Left hindlimb (tissue), 1 donor: ENCODE results near the gene TECTB.
"Not testable (repeated sequence)": the region's sequence is repeated elsewhere in the genome, so short reads cannot be mapped to it uniquely, and the experiment has no call there.

ENCODE experiments used
- DNase-seq: peaks from one replicate; pipeline ENCODE4 v3.0.0-alpha.2; 2018

The TECTB gene

DNA sequence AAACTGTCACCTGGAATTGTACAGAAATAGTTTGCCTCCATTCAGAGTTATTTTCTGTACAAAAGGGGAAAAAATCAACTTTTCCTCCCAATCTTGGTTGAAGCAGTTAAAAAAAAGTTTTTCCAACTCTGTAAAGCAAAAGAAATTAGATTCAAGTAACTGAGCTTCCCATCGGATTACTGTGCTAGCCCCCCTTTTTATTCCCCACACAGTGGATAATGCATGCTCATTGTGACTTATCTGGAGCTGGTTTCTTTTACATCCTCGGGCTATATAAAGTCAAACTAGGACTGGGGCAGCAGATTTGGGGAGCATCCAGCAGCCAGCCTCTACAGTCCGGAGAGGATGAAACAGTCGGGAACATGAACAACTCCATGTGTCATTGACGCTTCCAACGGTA is at the start of gene TECTB:
TECTB (plus strand) TSS at position 301 of the 400 bp plus-strand sequence. CDS start 335 bp downstream, outside the sequence.
- no peak for DNase-seq

DNA sequence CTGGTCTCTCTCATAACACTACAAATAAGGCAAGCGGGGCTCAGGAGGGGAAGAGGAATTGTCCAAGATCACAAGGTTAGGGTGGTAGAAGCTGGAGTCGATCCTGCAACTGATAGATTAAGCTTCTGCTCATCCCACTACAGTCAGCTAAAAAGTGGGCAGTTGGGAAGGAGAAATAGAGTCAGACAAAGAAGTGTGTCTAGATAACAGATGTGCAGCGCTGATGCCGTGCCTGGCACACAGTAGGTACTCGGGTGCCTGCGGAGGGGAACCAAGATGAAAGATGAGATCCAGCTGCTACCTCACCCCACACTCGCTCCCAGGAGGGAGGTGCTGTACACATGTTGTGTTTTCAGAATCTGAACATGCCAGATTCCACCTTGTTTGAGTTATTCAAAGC is 48.1 kb upstream of the TECTB start:
- no peak for DNase-seq

DNA sequence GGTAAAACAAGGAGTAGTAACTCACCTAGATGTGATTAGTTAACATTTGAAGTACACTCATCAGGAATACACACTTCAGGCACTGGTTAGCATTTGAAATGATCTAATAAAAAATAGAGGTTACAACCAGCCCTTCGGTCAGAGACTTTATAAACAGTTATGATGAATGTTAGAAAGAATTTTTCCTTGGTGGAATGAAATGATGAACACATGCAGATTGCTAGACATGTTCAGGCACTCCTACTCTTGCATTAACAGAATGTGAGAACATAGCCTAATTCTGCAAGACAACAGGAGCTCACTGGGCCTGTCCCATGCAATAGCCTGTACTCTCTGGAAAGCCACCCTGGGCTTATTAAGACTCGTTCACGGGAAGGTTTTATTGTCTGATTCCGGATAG is 47.3 kb upstream of the TECTB start:
- no peak for DNase-seq

DNA sequence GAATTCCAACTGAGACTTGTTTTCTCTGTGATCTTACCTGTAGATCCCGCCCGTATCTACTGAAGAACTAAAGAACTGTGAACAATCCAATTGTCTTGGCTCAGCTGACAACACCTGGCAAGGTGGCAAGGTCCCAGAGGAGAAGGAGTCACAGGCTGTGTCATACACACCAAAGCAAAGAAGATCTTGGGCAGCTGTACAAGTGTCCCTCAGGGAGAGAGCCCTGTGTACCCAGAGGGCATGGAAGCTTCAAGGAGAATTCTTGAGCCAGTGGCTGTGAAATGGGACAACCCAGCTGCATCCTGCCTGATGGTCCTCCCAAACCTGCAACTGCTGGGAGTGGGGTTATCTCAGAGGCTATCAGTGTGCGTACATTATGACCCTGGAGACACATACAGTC is 46.7 kb upstream of the TECTB start:
- no peak for DNase-seq

DNA sequence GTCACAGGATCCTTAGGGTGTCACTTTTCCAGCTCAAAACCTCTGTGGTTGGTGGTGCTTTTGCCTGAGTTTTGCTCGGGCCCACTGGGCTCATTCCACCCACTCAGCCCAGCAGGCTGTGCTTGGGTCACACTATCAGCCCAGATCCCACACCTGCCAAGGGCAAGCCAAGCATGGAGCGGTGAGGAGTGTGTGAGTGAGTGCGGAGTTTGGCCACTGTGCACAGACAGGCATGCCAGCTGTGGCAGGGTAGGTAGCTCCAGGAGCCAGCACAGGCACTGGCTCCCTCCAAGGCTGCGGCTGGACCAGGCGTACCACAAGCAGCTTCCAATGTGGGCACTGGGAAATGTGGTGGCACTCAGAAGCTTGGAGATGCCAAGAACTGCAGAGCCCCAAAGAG is 43.9 kb upstream of the TECTB start:
- no peak for DNase-seq

DNA sequence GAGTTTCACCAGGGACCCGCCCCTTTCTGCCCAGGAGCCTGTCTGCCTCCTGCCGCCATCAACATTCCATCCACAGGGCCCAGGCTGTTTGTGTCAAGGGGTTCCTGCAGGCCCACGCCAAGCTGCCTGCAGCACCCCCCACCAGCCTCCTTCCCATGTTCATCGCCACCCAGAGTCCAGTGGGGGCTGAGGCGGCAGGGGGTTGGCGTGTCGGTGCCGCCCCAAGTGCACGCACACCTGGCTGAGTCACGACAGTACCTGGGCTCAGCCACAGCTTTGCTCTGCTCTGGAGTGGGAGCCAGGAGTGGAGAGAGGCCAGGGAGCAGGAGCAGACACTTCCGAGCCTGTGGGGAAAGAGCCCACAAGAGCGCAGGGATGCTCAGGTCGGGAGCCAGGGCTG is 42.8 kb upstream of the TECTB start:
- DNase-seq: no peak

DNA sequence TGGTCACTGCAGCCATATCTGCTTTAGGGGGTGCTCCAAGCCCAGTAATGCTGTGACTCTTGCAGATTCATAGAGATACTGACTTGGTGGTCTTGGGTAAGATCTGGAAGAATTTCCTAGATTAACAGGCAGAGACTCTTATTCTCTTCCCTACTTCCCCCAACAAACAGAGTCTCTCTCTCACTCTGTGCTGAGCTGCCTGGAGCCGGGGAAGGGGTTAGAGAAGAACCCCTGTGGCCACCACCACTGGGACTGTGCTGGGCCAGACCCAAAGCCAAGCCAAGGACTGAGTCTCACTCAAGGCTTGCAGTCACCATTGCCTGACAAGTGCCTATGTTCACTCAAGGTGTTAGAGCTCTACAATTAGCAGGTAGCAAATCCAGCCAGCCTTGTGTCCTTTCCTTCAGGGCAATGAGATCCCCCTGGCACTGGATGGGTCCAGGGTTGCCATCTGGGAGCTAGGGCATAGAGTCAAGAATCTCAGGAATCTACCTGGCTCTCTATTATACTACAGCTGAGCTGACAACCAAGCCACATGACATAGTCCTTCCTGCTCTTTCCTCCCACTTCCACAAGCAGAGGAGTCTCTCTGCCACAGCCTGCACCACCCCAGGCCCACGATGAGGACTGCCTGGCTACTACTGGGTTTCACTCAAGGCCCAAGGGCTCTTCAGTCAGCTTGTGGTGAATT is 41.4 kb upstream of the TECTB start:
- DNase-seq: no peak

DNA sequence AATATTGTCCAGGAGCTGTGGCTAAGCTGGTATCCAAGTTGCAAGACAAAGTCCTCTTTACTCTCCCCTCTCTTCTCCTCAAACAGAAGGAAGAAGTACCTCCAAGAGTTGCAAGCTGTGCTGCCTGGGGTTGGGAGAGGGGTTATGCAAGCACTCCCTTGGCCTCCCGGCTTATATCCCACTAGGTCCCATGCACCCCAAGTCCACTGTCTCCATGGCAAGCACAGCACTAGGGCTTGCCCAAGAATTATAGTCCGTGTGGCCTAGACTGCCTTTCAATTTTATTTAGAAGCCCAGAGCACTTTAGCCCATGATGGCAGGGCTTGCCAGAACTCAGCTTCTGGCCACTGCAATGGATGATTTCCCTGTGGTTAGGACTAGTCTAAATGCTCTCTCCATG is 40.4 kb upstream of the TECTB start:
- DNase-seq: no peak

DNA sequence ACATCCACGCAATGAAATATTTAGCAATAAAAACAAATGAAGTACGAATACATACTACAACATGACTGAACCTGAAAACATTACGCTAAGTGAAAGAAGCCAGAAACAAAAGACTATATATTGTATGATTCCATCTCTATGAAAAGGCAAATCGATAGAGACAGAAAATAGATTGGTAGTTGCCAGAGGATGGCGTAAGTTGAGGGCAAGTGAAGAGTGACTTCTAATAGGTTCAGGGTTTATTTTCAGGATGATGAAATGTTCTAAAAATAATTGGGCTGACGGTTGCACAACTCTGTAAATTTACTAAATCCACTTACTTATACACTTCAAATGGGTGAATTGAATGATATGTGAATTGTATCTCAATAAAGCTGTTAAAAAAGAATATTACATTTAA is 39.5 kb upstream of the TECTB start:
- no peak for DNase-seq

DNA sequence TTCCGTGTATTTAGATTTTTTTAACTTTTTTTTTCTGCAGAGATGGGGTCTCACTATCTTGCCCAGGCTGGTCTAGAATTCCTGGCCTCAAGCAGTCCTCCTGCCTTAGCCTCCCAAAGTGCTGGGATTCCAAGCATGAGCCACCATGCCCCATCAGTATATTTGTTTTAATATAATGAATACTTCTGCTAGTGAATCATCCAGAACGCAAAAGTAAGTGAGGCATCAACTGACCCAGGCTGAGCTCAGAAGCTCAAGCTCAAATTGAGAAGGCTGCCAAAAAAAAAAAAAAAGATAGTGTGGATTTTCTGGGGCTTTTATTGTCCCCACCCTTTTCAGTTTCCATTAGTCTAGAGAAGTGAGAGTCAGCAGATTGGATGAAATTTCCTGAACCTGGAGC is 39.0 kb upstream of the TECTB start:
- no peak for DNase-seq

DNA sequence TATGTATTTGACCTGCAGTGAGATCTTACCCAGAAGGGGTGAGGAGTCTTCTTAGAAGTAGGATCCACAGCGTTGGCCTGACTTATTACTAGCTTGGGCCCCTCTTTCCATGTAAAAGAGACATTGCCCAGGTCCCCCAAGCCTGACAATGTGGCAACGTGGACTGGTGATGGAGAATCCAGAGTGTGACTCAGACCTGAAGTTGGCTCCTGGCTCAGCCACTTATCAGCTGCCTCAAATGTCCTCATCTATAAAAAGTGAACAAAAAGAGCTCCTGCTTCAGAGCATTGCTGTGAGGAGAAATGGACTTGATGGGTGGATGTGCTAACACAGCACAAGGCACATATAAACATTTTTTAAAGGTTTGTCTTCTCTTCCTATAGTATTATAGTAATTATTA is 35.4 kb upstream of the TECTB start:
- no peak for DNase-seq

DNA sequence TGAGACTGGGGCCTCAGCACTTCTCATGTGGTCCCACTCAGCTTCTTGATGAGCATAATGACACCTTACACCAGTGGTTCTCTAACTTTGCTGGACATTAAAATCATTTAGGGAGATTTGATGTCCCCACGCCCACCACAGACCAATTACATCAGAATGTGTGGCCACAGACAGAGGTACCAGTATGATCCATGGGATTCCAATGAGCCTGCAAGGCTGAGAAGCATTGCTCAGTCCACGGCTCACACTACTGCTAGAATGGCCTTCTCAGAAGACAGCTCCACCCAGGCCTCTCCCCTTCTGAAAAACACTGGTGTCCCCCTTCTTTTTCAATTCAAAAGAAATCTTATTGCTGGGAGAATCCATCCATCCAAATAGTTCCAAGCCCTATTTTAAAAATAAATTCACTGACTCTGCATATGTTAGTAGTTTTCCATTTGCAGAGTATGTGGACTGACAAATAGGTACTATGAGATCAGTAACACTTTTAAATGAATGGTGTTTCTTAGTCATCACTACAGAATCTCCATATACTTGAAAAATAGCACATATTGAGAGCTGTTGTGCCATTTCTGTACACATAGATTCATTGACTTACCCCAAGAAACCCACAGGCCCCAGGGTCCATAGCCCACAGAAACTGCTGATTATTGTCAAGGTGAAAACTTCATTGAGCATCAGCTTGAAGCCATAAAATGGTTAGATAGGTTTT is 34.5 kb upstream of the TECTB start:
- DNase-seq: no peak

DNA sequence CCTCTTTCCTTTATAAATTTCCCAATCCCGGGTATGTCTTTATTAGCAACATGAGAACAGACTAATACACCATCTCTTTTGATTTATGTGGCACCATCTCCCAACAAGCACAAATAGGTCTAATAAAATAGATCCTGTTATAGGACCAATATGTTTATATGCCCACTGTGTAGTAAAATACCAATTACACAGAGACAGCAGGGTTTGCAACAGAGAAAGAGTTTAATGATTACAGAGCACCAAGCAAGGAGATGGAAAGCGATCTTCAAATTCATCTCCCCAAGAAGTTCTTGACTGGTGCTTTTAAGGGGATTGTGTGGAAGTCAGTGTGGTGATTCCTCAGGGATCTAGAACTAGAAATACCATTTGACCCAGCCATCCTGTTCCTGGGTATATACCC is 33.5 kb upstream of the TECTB start:
- no peak for DNase-seq

DNA sequence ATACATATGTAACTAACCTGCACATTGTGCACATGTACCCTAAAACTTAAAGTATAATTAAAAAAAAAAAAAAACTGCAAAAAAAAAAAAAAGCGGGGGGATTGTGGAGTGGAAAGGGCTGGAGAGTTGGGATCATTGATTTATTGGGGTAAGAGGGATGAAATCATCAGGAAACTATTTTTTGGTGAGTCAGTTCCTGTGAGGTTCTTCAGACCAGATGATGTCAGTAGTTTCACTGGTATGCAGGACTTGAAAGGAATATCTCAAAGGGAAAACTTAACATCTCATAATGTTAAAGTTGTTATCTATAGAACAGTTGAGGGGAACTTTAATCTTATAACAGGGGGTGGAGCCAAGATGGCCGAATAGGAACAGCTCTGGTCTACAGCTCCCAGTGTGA is 32.6 kb upstream of the TECTB start:
- no peak for DNase-seq

DNA sequence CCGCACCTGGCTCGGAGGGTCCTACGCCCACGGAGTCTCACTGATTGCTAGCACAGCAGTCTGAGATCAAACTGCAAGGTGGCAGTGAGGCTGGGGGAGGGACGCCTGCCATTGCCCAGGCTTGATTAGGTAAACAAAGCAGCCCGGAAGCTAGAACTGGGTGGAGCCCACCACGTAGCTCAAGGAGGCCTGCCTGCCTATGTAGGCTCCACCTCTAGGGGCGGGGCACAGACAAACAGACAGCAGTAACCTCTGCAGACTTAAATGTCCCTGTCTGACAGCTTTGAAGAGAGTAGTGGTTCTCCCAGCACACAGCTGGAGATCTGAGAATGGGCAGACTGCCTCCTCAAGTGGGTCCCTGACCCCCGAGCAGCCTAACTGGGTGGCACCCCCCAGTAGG is 32.0 kb upstream of the TECTB start:
- DNase-seq: not testable (repeated sequence)

DNA sequence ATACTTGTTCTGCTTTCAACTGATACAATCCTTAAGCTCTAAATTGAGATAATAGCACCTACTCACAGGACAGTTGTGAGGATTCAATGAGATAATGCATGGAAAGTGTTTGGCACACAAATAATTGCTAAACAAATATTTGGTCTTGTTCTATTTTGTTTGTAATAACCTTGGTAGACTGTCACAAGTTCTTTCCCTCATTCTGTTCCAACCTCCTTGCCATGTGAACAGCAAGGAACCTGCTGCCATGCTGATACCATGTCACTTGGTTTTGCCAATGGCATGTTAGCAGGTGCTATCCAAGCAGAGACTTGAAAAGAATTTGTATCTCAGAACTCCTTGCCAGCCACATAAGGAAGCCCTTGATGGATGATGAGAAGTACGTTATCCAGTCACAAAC is 24.8 kb upstream of the TECTB start:
- DNase-seq: no peak

DNA sequence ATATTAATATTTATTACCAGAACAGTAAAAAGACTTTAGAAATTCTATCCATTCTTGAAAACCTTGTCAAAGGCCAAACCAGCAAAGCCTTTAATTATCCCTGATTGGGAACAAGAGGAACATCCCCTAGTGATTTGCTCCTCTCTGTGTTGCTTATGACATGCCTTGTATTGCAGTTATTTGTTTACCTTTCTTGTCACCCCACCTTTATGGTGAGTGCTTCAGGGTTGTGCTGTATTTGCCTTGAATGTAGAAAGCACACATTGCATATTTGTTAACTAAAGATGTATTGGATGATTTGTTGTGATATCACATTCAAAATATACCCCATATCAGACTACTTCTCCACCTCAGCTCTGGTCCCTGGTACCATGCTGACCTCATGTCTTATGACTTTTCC is 23.5 kb upstream of the TECTB start:
- DNase-seq: no peak

DNA sequence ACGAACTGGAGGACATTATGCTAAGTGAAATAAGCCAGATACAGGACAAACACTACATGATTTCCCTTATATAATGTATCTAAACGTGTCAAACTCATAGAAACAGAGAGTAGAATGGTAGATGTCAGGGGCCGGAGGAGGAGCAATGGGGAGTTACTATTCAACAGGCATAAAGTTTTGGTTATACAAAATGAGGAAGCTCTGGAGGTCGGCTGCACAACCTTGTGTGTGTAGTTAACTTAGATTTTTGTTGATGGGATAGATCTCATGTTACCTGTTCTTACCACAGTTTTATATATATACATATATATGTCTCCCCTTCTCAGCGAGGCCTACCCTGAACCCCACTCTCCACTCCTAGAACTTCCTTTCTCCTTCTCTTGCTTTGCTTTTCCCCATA is 22.4 kb upstream of the TECTB start:
- no peak for DNase-seq

DNA sequence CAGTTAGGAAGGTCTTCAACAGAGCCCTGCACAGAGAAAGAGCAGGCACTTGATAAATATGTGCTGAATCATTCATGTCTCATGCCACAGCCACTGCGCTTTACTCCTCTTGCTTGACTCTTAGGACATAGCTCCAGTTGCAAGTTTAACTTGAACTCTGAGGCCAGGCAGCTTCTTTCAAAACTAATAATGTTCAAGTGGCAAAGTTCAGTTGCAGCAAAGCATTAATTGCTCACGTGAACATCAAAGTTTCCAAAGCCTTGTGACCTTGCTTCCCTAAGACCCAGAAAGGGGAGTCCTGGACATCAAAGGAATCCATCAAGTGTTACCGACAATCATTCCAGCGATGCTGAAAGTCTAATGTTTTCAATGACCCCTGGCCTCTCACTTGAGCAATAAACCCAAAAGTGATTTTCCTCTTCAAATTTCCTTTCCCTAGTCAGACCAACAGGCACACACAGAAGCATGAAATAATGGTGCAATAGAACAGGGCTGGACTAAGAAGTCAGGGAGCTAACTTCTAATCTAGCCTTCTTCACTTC is 21.8 kb upstream of the TECTB start:
- no peak for DNase-seq

DNA sequence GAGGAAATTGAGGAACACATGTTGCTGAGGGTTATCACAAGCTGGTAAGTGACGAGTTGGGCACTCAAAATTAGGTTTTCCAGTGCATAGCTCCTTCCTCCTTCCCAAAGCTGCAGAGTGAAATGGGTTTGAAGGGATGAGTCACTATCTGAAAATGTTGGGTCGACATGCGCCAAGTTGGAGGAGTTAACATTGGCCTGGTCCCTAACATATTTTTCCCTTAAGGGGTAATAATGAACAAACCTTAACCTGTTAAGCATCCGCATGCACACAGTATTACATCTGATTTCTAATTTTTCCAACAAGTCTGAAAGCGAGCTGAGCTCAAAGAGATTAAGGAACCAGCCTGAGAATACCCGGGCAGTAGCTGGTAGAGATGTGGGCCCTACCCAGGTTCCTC is 20.7 kb upstream of the TECTB start:
- no peak for DNase-seq

DNA sequence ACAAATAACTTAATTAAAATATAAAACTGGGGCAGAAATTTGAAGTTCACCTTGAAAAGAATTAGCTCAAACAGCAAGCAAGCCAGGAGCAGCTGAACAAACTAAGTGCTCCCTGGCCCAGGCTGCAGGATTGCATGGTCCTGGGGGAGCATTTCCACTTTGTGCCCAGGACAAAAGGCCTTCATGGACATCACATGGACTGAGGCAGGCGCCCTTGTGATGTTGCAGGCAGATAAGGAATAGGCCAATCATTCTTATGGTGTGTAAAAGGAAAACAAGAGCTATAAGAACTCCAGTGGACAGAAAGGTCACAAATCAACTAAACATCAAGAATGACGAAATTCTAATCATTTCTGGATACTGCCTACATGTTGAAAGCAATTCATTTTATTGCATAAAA is 17.5 kb upstream of the TECTB start:
- no peak for DNase-seq

DNA sequence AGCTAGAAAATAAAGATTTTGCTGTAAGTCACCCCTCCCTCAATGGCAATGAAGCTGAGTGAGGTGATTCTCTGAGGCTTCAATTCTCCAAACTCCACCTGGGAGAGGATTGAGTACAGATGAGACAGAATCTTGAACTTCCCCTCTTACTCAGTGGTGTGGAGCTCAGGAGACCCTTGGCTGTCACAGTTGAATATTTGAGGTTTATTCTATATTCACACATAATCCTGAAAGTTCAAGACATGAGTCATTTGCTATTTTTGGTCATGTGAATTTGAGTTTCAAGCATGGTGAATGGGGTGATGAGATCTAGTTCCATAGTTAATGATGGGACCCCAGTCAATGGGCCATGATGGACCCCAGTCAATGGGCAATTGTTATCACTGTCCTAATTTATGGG is 13.9 kb upstream of the TECTB start:
- no peak for DNase-seq

DNA sequence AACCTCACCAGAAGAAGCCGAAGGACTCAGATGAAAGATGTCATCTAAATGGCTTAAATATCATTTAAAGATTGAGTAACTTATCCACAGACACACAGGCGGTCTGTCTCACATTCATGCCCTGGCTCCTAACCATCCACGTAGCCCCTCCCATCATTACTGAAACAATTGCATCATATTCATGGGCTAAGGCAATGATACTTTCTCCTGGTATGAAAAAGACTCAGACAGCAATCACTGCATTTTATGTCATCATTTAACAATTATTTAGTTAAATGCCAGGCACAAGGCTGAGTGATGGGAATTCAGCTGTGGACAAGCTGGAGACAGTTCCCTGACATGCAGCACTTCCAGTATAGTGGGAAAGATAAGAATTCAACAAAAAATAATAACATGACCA is 11.2 kb upstream of the TECTB start:
- no peak for DNase-seq

DNA sequence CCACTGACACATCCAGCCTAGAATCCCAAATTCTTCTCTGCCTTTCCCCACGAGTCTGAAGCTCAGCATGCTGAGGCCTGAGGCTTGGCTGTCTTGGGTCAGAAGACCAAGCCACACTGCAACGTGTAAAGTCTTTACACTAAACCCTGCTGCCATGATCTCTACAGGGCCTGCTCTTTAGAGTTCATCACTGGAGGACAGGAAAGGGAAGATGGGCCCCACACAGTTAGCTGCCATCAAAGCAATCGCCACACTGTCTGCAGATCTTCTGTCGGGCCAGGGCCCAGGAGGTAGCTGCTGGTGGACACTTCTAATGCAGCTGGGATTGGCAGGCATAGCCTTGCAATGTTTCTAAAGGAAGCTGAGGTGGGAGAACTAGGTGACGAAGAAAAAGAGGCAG is 8.4 kb upstream of the TECTB start:
- no peak for DNase-seq
